Epithelial cell of prostate (primary cell): ENCODE measurements around the gene MTHFD1L.
"Not testable (repeated sequence)": the region's sequence is repeated elsewhere in the genome, so short reads cannot be mapped to it uniquely, and the experiment has no call there.

Source experiments
- DNase-seq: peaks from one replicate; pipeline ENCODE4 v3.0.0-alpha.2; 2011; ENCODE audit warnings: low read depth, low spot score
- H3K27ac ChIP-seq: fragments of 450-650 bp; 2 replicates; pipeline ENCODE4 v1.5.1; 2017; ENCODE audit warnings: mild to moderate bottlenecking

MTHFD1L gene

GRCh38 chr6:151034825-151035781, 169.6 kb downstream of the MTHFD1L start:
- no peak for DNase-seq
- peak overlapping the region; percentile 92 for H3K27ac ChIP-seq

GRCh38 chr6:151036211-151036721, 170.8 kb downstream of the MTHFD1L start:
- DNase-seq = peak; percentile 90
- peak overlapping the region; percentile 92 for H3K27ac ChIP-seq

- peak; percentile 68 for DNase-seq
- peak overlapping the region; percentile 92 for H3K27ac ChIP-seq
Observed at GRCh38 chr6:151036869-151037680, 171.6 kb downstream of the MTHFD1L start.

- H3K27ac ChIP-seq = peak overlapping the region; percentile 92
- no peak for DNase-seq
Observed at GRCh38 chr6:151038616-151039015, 173.1 kb downstream of the MTHFD1L start.

GRCh38 chr6:151040888-151041521, 175.5 kb downstream of the MTHFD1L start:
- peak overlapping the region; percentile 90 for H3K27ac ChIP-seq
- peak; percentile 75 for DNase-seq

GRCh38 chr6:151041686-151042085, 176.2 kb downstream of the MTHFD1L start:
- peak overlapping the region; percentile 90 for H3K27ac ChIP-seq

DNA sequence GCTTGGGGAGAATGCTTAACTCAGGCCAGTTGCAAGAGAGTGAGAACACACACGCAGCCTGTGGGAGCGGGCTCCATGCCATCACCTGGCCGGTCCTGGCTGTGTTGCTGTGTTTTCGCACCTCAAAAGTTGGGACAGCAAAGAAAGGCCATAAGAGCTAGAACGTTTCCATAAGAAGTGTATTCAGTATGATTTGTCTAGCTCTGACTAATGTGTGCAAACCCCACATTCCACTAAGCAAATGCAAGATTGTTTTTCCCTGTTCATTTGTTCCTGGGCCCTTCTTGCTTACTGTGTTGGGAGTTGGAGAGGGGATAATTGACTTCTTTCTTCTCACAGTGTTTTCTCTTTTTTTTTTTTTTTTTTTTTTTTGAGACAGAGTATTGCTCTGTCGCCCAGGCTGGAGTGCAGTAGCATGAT, 177.4 kb downstream of the MTHFD1L start:
- DNase-seq = not testable (repeated sequence)
- peak overlapping the region; percentile 90 for H3K27ac ChIP-seq

More at GRCh38 chr6:151041686-151042085, 176.2 kb downstream of the MTHFD1L start:
- no peak for DNase-seq

DNA sequence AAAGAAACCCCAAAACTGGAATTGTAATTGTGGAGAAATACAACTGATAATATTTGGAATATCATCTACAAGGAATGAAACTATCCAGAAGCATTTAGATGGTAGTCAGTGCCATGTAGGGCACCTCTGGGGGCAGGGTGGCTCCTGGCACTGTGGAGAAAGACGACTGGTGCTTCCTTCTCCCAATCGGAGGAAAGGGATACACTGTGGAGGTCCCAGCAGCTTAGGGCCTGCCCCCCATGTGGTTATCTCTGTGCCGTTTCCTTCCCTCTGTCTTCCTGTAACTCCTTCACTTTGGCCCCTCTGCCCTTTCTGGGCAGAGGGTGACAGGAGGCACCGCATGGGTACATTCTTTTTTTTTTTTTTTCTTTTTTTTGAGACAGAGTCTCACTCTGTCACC, 178.4 kb downstream of the MTHFD1L start:
- peak overlapping the region; percentile 90 for H3K27ac ChIP-seq
- DNase-seq = no peak

DNA sequence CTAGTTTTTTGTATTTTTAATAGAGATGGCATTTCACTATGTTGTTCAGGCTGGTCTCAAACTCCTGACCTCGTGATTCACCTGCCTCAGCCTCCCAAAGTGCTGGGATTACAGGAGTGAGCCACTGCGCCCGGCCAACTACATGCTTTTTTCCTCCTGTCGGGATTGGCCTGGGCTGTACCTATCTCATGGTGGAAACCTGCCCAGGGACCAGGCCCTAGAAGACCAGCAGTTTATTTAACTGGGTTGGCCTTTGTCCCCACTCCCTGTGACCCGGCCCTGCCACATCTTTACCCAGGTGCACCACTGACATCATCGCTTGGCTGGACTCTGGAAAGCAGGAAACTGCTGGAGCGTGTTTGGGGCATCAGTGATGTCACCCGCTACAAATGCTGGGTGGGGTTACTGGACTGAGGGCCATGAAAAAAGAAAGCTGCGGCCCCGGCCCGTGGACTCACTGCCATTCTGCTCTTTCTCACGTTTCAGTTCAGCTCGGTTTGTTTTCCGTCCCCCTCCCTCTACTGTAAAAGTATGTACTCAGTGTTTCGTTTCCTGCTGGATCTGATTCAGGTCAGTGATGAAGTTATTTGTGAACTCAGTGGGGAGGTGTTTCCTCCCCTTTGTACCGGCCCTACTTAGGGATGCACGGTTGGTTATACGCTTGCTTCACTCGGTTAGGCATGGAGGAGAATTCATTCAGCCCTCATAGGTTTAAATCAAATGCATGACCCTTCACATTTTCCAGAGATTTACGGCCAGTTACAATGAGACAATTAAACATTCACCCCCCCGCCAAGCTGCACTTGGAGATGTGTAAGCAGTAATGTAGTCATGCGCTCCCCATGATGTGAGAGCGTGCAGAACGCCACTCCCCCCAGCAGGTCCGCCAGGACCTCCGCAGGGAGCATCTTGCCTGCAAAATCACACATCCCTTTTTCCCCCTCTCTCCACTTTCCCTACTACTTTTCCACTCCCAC, 179.3 kb downstream of the MTHFD1L start:
- H3K27ac ChIP-seq = peak overlapping the region; percentile 90
- DNase-seq = peak; percentile 66

DNA sequence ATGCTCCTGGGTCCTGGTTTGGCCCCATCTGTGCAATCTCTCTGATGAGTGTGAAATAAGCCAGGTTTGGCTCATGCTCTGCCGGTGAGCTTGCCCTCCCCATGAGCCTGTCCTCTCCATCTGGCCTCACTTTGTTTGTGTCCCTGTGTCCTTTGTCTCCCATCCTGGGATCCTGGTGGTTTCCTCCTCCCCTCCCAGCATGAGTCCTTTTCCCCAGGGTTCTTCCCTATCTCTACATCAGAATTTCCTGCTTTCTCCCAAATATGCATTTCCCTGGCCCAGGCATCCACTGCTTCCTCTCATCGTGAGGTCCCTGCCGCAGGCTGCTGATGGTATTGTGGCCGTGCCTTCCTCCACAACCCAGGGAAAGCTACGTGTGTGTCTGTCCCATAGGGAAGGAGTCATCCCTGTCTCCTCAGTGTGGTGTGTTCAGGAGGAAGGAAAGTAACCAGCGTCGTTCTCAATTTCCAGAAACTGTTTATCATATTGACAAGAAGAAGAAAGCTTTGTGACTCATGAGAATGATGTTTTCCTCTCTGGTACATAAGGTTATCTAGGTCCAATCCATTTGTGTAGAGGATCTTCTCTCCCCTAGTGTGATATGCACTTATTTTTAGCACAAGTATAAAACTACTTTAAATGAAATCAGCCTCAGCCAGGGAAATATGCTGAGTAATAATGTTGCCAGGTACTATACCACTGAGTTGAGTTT, 180.2 kb downstream of the MTHFD1L start:
- H3K27ac ChIP-seq = peak overlapping the region; percentile 90
- not testable (repeated sequence) for DNase-seq

GRCh38 chr6:151051164-151051563, 185.7 kb downstream of the MTHFD1L start:
- DNase-seq = no peak
- peak overlapping the region; percentile 59 for H3K27ac ChIP-seq

DNA sequence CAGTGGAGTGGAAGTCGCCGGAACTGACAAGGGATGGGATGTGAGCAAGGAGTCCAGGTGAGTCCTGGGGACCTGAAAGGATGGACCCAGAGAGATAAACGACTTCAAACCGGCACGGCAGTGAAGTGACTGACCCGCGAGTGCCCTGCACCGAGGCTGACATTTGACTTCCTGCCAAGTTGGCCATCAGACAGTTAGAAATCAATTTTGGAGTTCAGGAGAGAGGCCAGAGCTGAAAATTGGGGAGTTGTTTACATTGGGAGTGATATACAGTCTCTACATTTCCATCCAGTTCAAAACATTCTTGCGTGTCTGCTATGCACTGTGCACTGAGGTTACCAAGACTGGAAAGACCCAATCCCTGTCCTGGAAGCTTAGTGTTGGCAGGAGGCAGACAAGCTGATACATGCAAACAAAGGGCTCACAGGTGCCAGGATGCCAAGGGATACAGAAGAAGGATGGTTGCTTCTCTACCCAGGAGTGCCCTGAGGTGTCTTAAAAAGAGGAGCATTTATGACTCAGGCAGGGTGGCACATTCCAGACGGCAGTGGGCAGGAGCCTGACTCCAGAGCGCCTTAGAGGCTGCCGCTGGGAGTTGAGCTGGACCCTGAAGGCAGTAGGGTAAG, 186.6 kb downstream of the MTHFD1L start:
- peak overlapping the region; percentile 59 for H3K27ac ChIP-seq
- DNase-seq = peak; percentile 85

GRCh38 chr6:151054306-151054705, 188.8 kb downstream of the MTHFD1L start:
- no peak for DNase-seq
- no peak overlapping the region for H3K27ac ChIP-seq

DNA sequence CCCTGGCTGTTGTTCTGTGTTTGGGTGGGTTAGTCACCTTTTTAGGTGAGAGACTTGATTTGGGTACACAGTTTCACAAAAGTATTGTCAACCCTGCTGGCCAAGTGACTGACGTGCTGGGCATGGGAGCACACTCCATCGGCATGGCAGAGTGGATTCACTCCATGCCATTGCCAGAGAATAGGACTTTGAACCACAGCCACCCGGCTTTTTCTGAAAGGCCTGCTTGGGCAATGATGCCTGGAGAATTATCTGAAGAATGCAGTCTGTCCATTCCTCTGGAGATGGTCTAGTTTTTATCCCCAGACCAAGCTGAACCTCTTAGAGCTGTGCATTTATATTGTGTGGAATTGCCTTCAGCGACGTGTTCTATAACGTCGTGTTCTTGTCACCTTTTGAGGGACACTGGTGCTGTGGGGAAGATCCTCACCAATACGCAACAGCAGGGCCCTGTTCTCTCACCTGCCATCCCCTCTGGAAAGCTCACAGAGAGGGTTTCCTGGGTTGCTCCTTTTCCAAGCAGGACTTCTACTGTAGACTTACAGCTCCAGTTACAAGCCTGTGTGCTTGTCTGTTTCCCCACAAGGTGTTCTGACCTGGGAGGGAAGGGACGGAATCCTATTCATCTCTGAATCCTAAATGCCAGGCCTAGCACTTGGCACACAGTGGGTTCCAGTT, 190.9 kb downstream of the MTHFD1L start:
- no peak for DNase-seq
- H3K27ac ChIP-seq = no peak overlapping the region

DNA sequence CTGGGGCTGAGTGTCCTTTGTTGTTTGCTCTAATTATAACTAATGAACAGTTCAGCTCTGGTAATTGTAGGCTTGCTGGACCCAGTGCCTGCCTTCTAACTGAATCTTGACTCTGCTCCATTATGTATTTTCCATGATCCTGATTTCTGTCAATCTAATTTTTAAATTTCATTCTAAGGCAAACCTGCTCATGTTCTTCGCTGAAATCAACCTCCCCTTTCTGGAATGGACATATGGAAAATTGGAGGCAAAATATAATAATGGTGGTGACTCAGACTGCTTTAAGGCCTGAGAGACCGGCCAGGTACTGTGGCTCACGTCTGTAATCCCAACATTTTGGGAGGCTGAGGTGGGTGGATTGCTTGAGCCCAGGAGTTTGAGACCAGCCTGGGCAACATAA, 191.6 kb downstream of the MTHFD1L start:
- no peak overlapping the region for H3K27ac ChIP-seq
- no peak for DNase-seq

DNA sequence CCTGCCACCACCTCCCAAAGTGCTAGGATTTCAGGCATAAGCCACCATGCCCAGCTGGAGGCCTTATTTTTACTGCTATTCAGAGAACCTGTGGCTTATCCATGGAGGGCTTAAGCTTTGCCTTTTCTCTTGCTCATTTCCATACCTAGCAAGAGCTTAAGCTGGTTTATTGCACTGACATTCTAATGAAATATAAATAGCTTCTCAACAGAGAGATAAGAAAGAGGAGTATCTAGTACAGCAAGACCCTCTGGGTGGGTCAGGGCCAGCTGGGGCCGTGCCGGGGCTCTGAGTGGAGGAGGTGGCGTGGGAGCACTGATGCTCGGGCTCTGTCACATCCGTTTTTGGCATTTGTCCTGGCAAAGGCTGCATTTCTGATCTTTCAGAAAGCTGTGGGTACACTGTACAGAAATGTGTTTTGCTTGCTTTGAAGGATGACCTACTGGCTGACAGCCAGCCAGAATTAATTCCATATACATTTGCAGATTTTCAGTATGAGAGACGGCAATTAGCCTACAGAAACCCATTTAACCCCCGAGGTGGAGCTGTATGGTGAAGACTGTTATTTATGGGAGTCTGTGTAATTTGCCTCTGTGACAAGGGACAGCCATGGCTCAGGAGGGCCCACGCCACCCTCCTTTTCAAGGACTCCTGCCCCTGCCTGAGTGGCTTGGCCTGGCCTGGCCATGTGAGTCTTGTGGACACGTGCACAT, 192.7 kb downstream of the MTHFD1L start:
- H3K27ac ChIP-seq = peak overlapping the region; percentile 89
- no peak for DNase-seq

- DNase-seq = no peak
- peak overlapping the region; percentile 89 for H3K27ac ChIP-seq
Observed at GRCh38 chr6:151059612-151060095, 194.2 kb downstream of the MTHFD1L start.
